ENCODE data around the gene MOV10. TPM values are rescaled to one million over a fixed set of nuclear protein-coding genes. Genes with fewer than 3 reads are reported as not detected.
A peak's percentile ranks its signal among the peaks of the same experiment; 100 is the strongest.

The MOV10 gene
- total and polyA plus RNA-seq, 2 of the 8 experiments (the other 6 are each of a cell fraction or from before 2014, with no cell fraction given): 57.3 to 109 TPM

DNA sequence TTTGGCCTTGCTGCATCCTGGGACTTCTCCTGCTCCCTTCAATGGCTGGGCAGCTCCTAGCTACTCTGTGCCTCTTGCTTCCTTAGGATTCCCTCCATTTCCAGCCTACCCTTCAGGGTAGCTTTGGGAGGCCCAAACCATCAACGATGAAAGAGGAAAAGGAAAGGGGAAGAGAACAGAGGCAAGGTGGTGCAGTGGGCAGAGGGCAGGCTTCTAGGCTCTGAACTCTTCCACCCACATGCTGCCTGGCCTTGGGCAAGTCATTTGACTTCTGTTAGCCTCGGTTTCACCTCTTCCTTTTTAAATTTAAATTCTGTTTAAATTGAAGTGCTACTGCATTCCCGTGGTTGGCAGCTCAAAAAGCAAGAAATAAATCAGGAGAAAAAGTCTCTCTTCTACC is 46.3 kb downstream of the MOV10 start:
- H3K79me1 ChIP-seq (ENCODE audit: low read depth, low read length): no peaks in the 10 kb centered on the region
- no peaks in the 10 kb centered on the region for H3K36me3 ChIP-seq (ENCODE audit: control insufficient read depth in 2 of 4, insufficient read depth in 4 of 4, low read length in 3 of 4)
- H3K4ac ChIP-seq (replicated peaks; ENCODE audit: insufficient read length, low read depth, low read length): no peak overlapping the region
- no peak overlapping the region for H3K18ac ChIP-seq (ENCODE audit: extremely low read depth, low read length)
- no peaks in the 10 kb centered on the region for H4K20me1 ChIP-seq (replicated peaks in 1 of 2; ENCODE audit: control insufficient read depth in 1 of 2, insufficient read depth in 2 of 2, low read length in 2 of 2)
- no peak overlapping the region for H4K8ac ChIP-seq (ENCODE audit: extremely low read depth, insufficient read depth, low read length)
- no peak overlapping the region for H2AK5ac ChIP-seq (ENCODE audit: low read depth, low read length)
- peaks cover 8 to 23% (median 17%) of the 10 kb centered on the region in 4 experiments for H3K4me1 ChIP-seq (replicated peaks in 1 of 4; ENCODE audit: control insufficient read depth in 3 of 4, insufficient read depth in 4 of 4, low read length in 3 of 4)
- H2AFZ ChIP-seq (ENCODE audit: low read length): no peak overlapping the region
- DNase-seq (ENCODE audit: low read depth in 1 of 2, low spot score in 2 of 2) (no peak), FAIRE-seq (no peak)
- H3K79me2 ChIP-seq (ENCODE audit: control insufficient read depth in 1 of 2, insufficient read depth in 2 of 2, low read length in 2 of 2): no peaks in the 10 kb centered on the region
- CTCF ChIA-PET (ENCODE audit: partially characterized antibody): interaction anchor here (0.5 to 14.2 kb wide), 16 partner anchors 9 to 355 kb away, joined by 3 to 547 read pairs (median 5); no protein-coding TSS in a partner anchor
- H2BK120ac ChIP-seq (replicated peaks; ENCODE audit: low read depth, low read length): no peak overlapping the region
- H2BK15ac ChIP-seq (ENCODE audit: low read length): peak overlapping the region; percentile 13; the same call in 1 of the 2 replicates
- H2BK20ac ChIP-seq (ENCODE audit: low read length): no peak overlapping the region
- no peak overlapping the region for H4K5ac ChIP-seq (ENCODE audit: insufficient read length, low read depth, low read length)
- no peak overlapping the region for H3K9ac ChIP-seq (replicated peaks in 1 of 4; ENCODE audit: extremely low read depth in 1 of 4, low read depth in 3 of 4, low read length in 3 of 4)
- POLR2A ChIA-PET (ENCODE audit: partially characterized antibody): interaction anchor here (3.0 to 3.4 kb wide), 2 partner anchors 23 to 84 kb away, joined by 15 to 20 read pairs; no protein-coding TSS in a partner anchor
- no peak overlapping the region for H3K23ac ChIP-seq (ENCODE audit: insufficient read length)
- WGBS, 2 experiments (ENCODE audit: extremely low coverage in 1 of 2, insufficient coverage in 1 of 2, insufficient read length in 1 of 2, insufficient replicate concordance in 2 of 2, low coverage in 1 of 2, low lambda C conversion rate in 2 of 2, missing lambda C conversion rate in 1 of 2): 80% methylated on average over 3 of the region's 3 CpGs; no CpG with 5 or more reads in 1 of the 2 experiments
- no peak overlapping the region for H3K56ac ChIP-seq (replicated peaks; ENCODE audit: insufficient read length, low read depth, low read length)
- H3K4me2 ChIP-seq (ENCODE audit: insufficient read depth in 1 of 2, low read depth in 2 of 2, low read length in 2 of 2): no peak overlapping the region
- no peaks in the 10 kb centered on the region for H3K9me3 ChIP-seq (ENCODE audit: insufficient read depth in 2 of 2, low read depth in 1 of 2, low read length in 1 of 2)
- no peak overlapping the region for H2BK5ac ChIP-seq (ENCODE audit: low read depth, low read length)
- no peak overlapping the region for H3K27ac ChIP-seq (ENCODE audit: low read depth, low read length)
- H3K4me3 ChIP-seq (ENCODE audit: extremely low read depth in 1 of 4, insufficient read depth in 2 of 4, low read depth in 3 of 4, low read length in 4 of 4): no peak overlapping the region
- peaks cover 3% of the 10 kb centered on the region; the same call in 1 of the 2 replicates for H3K23me2 ChIP-seq (ENCODE audit: low read depth, low read length)
- no peak overlapping the region for H2BK12ac ChIP-seq (ENCODE audit: low read depth, low read length)
- no peak overlapping the region for H4K91ac ChIP-seq (replicated peaks; ENCODE audit: insufficient read length, low read length)
- peaks cover 0 to 30% (median 18%) of the 10 kb centered on the region in 4 experiments; a peak in 5 of 7 replicates for H3K27me3 ChIP-seq (replicated peaks in 1 of 4; ENCODE audit: control insufficient read depth in 3 of 4, extremely low read depth in 1 of 4, insufficient read depth in 3 of 4, low read length in 3 of 4)
- TF ChIP-seq SAP30 (IDR thresholded peaks at IDR 0.05; ENCODE audit: insufficient read depth, insufficient replicate concordance, low read length) (no peak), EZH2 (IDR thresholded peaks at IDR 0.05; ENCODE audit: low read depth, low read length, severe bottlenecking) (no peak), SIN3A (conservative IDR thresholded peaks at IDR 0.05 in 1 of 2, IDR thresholded peaks at IDR 0.05 in 1 of 2; ENCODE audit: low read depth in 1 of 2, low read length in 2 of 2) (no peak), SUZ12 (IDR thresholded peaks at IDR 0.05; ENCODE audit: low read length) (no peak), SIX5 (IDR thresholded peaks at IDR 0.05; ENCODE audit: low read depth, low read length) (no peak), RAD21 (IDR thresholded peaks at IDR 0.05 in 1 of 2, conservative IDR thresholded peaks at IDR 0.05 in 1 of 2; ENCODE audit: low read depth in 2 of 2, low read length in 2 of 2) (no peak), BACH1 (IDR thresholded peaks at IDR 0.05; ENCODE audit: low read length) (no peak), POLR2AphosphoS5 (IDR thresholded peaks at IDR 0.05; ENCODE audit: low read depth, low read length) (no peak), RBBP5 (IDR thresholded peaks at IDR 0.05; ENCODE audit: borderline replicate concordance, low read depth, low read length) (no peak), HDAC6 (IDR thresholded peaks at IDR 0.05; ENCODE audit: low read depth, low read length) (no peak)
- H3K14ac ChIP-seq (ENCODE audit: insufficient read length): no peak overlapping the region
